Measurements from ENCODE around the gene INTS4. TPM values are rescaled to one million over a fixed set of nuclear protein-coding genes. Genes with fewer than 3 reads are reported as not detected.
A peak's percentile ranks its signal among the peaks of the same experiment; 100 is the strongest.
"Not testable (repeated sequence)": the region's sequence is repeated elsewhere in the genome, so short reads cannot be mapped to it uniquely, and the experiment has no call there.

The INTS4 gene
- total RNA-seq, 4 donors from 2014 or later = 10.0 to 13.8 (median 11.9) TPM

- H3K9me3 ChIP-seq = no peaks in the 10 kb centered on the region
- H3K4me1 ChIP-seq = no peaks in the 10 kb centered on the region
- H3K27ac ChIP-seq = no peak within 1 kb of the TSS
- no peaks in the 10 kb centered on the region for H3K36me3 ChIP-seq
- in situ Hi-C loops (cut with MboI; ENCODE audit: low sequenced_read_pairs in 4 of 4) (no loop called here), intact Hi-C loops (cut with DNase I; ENCODE audit: low total_unique reads) (no loop called here)
- TF ChIP-seq POLR2A (IDR thresholded peaks at IDR 0.05) = no peak
- TF ChIP-seq CTCF (IDR thresholded peaks at IDR 0.05 in 4 of 5, conservative IDR thresholded peaks at IDR 0.05 in 1 of 5) = no peak
- ATAC-seq (no peak), DNase-seq (no peak)
- H3K4me3 ChIP-seq = peak within 1 kb of the TSS; percentile 29 to 46 (median 36)
- H3K27me3 ChIP-seq = peaks cover 0 to 4% (median 0%) of the 10 kb centered on the region in 3 donors
Observed at GRCh38 chr11:78022397-78023396, 28.2 kb upstream of the INTS4 start, which contains the start of gene KCTD14. Gene KCTD14, minus strand, starts transcription at chr11:78023276. Its CDS starts 27 bp downstream, at chr11:78023249.

- Histone ChIP-seq H3K9me3 (no peaks in the 10 kb centered on the region), H3K4me1 (no peaks in the 10 kb centered on the region), H3K4me3 (no peak overlapping the region), H3K36me3 (no peaks in the 10 kb centered on the region), H3K27ac (no peak overlapping the region), H3K27me3 (peaks cover 0 to 4% (median 0%) of the 10 kb centered on the region in 3 donors)
- ATAC-seq = no peak
- TF ChIP-seq POLR2A (IDR thresholded peaks at IDR 0.05) = no peak
- DNase-seq = no peak
- in situ Hi-C loops (cut with MboI; ENCODE audit: low sequenced_read_pairs in 4 of 4) = no loop called here
- intact Hi-C loops (cut with DNase I; ENCODE audit: low total_unique reads) = no loop called here
Observed at GRCh38 chr11:78021611-78022010, 27.1 kb upstream of the INTS4 start.

GRCh38 chr11:78020246-78020645 lies 25.8 kb upstream of the INTS4 start:
- Histone ChIP-seq H3K27ac (no peak overlapping the region), H3K36me3 (no peaks in the 10 kb centered on the region), H3K9me3 (no peaks in the 10 kb centered on the region), H3K27me3 (peaks cover 0 to 4% (median 0%) of the 10 kb centered on the region in 3 donors), H3K4me3 (no peak overlapping the region), H3K4me1 (no peaks in the 10 kb centered on the region)
- intact Hi-C loops (cut with DNase I; ENCODE audit: low total_unique reads) = no loop called here
- DNase-seq (no peak), ATAC-seq (no peak)
- TF ChIP-seq POLR2A (IDR thresholded peaks at IDR 0.05) = no peak
- no peak for TF ChIP-seq CTCF (IDR thresholded peaks at IDR 0.05 in 4 of 5, conservative IDR thresholded peaks at IDR 0.05 in 1 of 5)
- in situ Hi-C loops (cut with MboI; ENCODE audit: low sequenced_read_pairs in 4 of 4) = no loop called here

GRCh38 chr11:78019808-78020207 lies 25.3 kb upstream of the INTS4 start:
- H3K27me3 ChIP-seq = peaks cover 0 to 4% (median 0%) of the 10 kb centered on the region in 3 donors
- no peak overlapping the region for H3K4me3 ChIP-seq
- no peaks in the 10 kb centered on the region for H3K36me3 ChIP-seq
- H3K27ac ChIP-seq = no peak overlapping the region
- ATAC-seq = no peak
- H3K4me1 ChIP-seq = no peaks in the 10 kb centered on the region
- TF ChIP-seq POLR2A (IDR thresholded peaks at IDR 0.05) = no peak
- no peak for TF ChIP-seq CTCF (IDR thresholded peaks at IDR 0.05 in 4 of 5, conservative IDR thresholded peaks at IDR 0.05 in 1 of 5)
- in situ Hi-C loops (cut with MboI; ENCODE audit: low sequenced_read_pairs in 4 of 4) (no loop called here), intact Hi-C loops (cut with DNase I; ENCODE audit: low total_unique reads) (no loop called here)
- H3K9me3 ChIP-seq = no peaks in the 10 kb centered on the region
- no peak for DNase-seq

GRCh38 chr11:78015878-78016277 lies 21.4 kb upstream of the INTS4 start:
- no peaks in the 10 kb centered on the region for H3K27me3 ChIP-seq

GRCh38 chr11:78014937-78015520 lies 20.6 kb upstream of the INTS4 start:
- DNase-seq; intact Hi-C loops (cut with DNase I; ENCODE audit: low total_unique reads); H3K4me1 ChIP-seq; H3K27ac ChIP-seq; H3K27me3 ChIP-seq; in situ Hi-C loops (cut with MboI; ENCODE audit: low sequenced_read_pairs in 4 of 4); H3K4me3 ChIP-seq; H3K36me3 ChIP-seq; ATAC-seq; H3K9me3 ChIP-seq: not testable (repeated sequence)

More at GRCh38 chr11:78015878-78016277, 21.4 kb upstream of the INTS4 start:
- TF ChIP-seq POLR2A (IDR thresholded peaks at IDR 0.05) (no peak), CTCF (IDR thresholded peaks at IDR 0.05 in 4 of 5, conservative IDR thresholded peaks at IDR 0.05 in 1 of 5) (no peak)
- H3K9me3 ChIP-seq = no peaks in the 10 kb centered on the region
- ATAC-seq = no peak
- H3K36me3 ChIP-seq = no peaks in the 10 kb centered on the region
- in situ Hi-C loops (cut with MboI; ENCODE audit: low sequenced_read_pairs in 4 of 4) (no loop called here), intact Hi-C loops (cut with DNase I; ENCODE audit: low total_unique reads) (no loop called here)
- no peak overlapping the region for H3K4me3 ChIP-seq
- H3K4me1 ChIP-seq = no peaks in the 10 kb centered on the region
- no peak for DNase-seq
- no peak overlapping the region for H3K27ac ChIP-seq

Data from gastrocnemius medialis (tissue), 4 donors.